Measurements from ENCODE around the gene KLHL41. TPM values are rescaled to one million over a fixed set of nuclear protein-coding genes. Genes with fewer than 3 reads are reported as not detected.
A peak's percentile ranks its signal among the peaks of the same experiment; 100 is the strongest.
"Not testable (repeated sequence)": the region's sequence is repeated elsewhere in the genome, so short reads cannot be mapped to it uniquely, and the experiment has no call there.

Gene KLHL41
- total and polyA plus RNA-seq, 4 donors, result 0.30 to 1.6 (median 1.1) TPM

DNA sequence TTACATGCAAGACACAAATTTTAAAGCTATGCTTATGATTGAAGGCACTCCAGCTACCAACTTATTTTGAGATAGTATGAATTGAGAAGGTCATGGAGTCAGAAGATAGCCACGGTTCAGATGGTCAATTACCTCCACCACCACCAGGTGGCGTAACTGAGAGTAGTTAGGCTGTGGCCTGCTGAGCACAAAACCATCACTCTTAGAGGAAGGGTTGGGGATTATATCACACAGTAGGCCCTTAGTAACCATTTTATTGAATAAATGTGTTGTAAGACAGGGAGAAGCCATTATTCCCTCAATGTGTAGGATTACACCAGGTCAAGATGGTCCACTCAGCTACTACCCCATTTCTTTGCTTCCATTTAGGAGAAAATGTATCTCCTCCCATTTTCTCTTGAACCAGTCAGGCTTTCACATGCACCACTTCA lies 18.8 kb downstream of the KLHL41 start:
- peak; percentile 59 for TF ChIP-seq CTCF (IDR thresholded peaks at IDR 0.05; ENCODE audit: control extremely low read depth, extremely low read depth)
- 7 to 17% methylated on average over 2 of the region's 2 CpGs for WGBS, 2 donors
- DNase-seq (peak; percentile 26 to 55 (median 37)), ATAC-seq (ENCODE audit: insufficient read depth, low FRiP score) (peak; percentile 82)
- Histone ChIP-seq H3K27ac (ENCODE audit: low read depth in 1 of 2, low read length in 1 of 2) (no peak overlapping the region), H3K4me1 (ENCODE audit: control insufficient read depth in 5 of 5, insufficient read depth in 5 of 5, low read length in 5 of 5) (no peaks in the 10 kb centered on the region), H3K36me3 (ENCODE audit: control insufficient read depth in 4 of 4, insufficient read depth in 4 of 4, low read length in 4 of 4) (peaks cover 0 to 19% (median 6%) of the 10 kb centered on the region in 4 donors), H3K9me3 (ENCODE audit: control insufficient read depth in 4 of 4, insufficient read depth in 3 of 4, low read length in 3 of 4) (no peaks in the 10 kb centered on the region), H3K27me3 (ENCODE audit: control insufficient read depth in 3 of 3, insufficient read depth in 3 of 3, low read length in 2 of 3) (no peaks in the 10 kb centered on the region), H3K9ac (ENCODE audit: insufficient read depth in 1 of 2, low read length in 2 of 2) (no peak overlapping the region), H3K4me3 (no peak overlapping the region)

GRCh38 chr2:169539460-169539859 lies 30.0 kb downstream of the KLHL41 start:
- not testable (repeated sequence) for H3K27me3 ChIP-seq (ENCODE audit: control insufficient read depth in 3 of 3, insufficient read depth in 3 of 3, low read length in 2 of 3); H3K4me1 ChIP-seq (ENCODE audit: control insufficient read depth in 5 of 5, insufficient read depth in 5 of 5, low read length in 5 of 5); H3K9ac ChIP-seq (ENCODE audit: insufficient read depth in 1 of 2, low read length in 2 of 2); DNase-seq; H3K9me3 ChIP-seq (ENCODE audit: control insufficient read depth in 4 of 4, insufficient read depth in 3 of 4, low read length in 3 of 4); H3K27ac ChIP-seq (ENCODE audit: low read depth in 1 of 2, low read length in 1 of 2); H3K4me3 ChIP-seq; ATAC-seq (ENCODE audit: insufficient read depth, low FRiP score)
- peaks cover 0 to 13% (median 3%) of the 10 kb centered on the region in 4 donors for H3K36me3 ChIP-seq (ENCODE audit: control insufficient read depth in 4 of 4, insufficient read depth in 4 of 4, low read length in 4 of 4)
- 93 to 97% methylated on average over 2 of the region's 2 CpGs for WGBS, 2 donors

- Histone ChIP-seq H3K36me3 (ENCODE audit: control insufficient read depth in 4 of 4, insufficient read depth in 4 of 4, low read length in 4 of 4) (peaks cover 0 to 15% (median 3%) of the 10 kb centered on the region in 4 donors), H3K9me3 (ENCODE audit: control insufficient read depth in 4 of 4, insufficient read depth in 3 of 4, low read length in 3 of 4) (no peaks in the 10 kb centered on the region), H3K27me3 (ENCODE audit: control insufficient read depth in 3 of 3, insufficient read depth in 3 of 3, low read length in 2 of 3) (no peaks in the 10 kb centered on the region), H3K4me3 (no peak overlapping the region), H3K9ac (ENCODE audit: insufficient read depth in 1 of 2, low read length in 2 of 2) (no peak overlapping the region), H3K4me1 (ENCODE audit: control insufficient read depth in 5 of 5, insufficient read depth in 5 of 5, low read length in 5 of 5) (peaks cover 0 to 2% (median 0%) of the 10 kb centered on the region in 5 donors), H3K27ac (ENCODE audit: low read depth in 1 of 2, low read length in 1 of 2) (no peak overlapping the region)
- ATAC-seq (ENCODE audit: insufficient read depth, low FRiP score) (no peak), DNase-seq (no peak)
- 87 to 90% methylated on average over 2 of the region's 2 CpGs for WGBS, 2 donors
- TF ChIP-seq CTCF (IDR thresholded peaks at IDR 0.05; ENCODE audit: control extremely low read depth, extremely low read depth), result no peak
Measured at GRCh38 chr2:169540146-169540545, 30.6 kb downstream of the KLHL41 start.

DNA sequence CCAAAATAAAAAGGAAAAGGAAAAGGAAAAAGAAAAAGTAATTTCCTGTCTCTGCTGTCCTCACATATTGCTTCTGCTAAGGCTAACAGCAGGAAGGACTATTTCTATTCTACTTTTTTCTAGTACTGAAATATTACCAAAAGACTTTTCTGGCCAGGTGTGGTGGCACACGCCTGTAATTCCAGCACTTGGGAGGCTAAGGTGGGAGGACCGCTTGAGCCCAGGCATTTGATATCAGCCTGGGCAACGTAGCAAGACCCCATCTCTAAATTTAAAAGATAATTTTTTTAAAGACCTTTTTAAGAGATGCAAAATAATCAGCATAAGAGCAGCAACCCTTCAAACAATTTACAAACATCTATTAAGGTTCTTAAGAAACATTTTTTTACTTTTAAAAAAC lies 32.9 kb downstream of the KLHL41 start:
- no peak overlapping the region for H3K27ac ChIP-seq (ENCODE audit: low read depth in 1 of 2, low read length in 1 of 2)
- no peak for DNase-seq

More for the DNA sequence above, 32.9 kb downstream of the KLHL41 start:
- Histone ChIP-seq H3K4me1 (ENCODE audit: control insufficient read depth in 5 of 5, insufficient read depth in 5 of 5, low read length in 5 of 5) (peaks cover 0 to 2% (median 0%) of the 10 kb centered on the region in 5 donors), H3K9me3 (ENCODE audit: control insufficient read depth in 4 of 4, insufficient read depth in 3 of 4, low read length in 3 of 4) (no peaks in the 10 kb centered on the region), H3K9ac (ENCODE audit: insufficient read depth in 1 of 2, low read length in 2 of 2) (no peak overlapping the region), H3K36me3 (ENCODE audit: control insufficient read depth in 4 of 4, insufficient read depth in 4 of 4, low read length in 4 of 4) (peaks cover 0 to 13% (median 6%) of the 10 kb centered on the region in 4 donors), H3K27me3 (ENCODE audit: control insufficient read depth in 3 of 3, insufficient read depth in 3 of 3, low read length in 2 of 3) (no peaks in the 10 kb centered on the region), H3K4me3 (no peak overlapping the region)
- no peak for ATAC-seq (ENCODE audit: insufficient read depth, low FRiP score)
- WGBS, 2 donors, result 92 to 95% methylated on average over 3 of the region's 3 CpGs
- TF ChIP-seq CTCF (IDR thresholded peaks at IDR 0.05; ENCODE audit: control extremely low read depth, extremely low read depth), result no peak

Data from lung (tissue), 12 donors.